ENCODE measurements around the gene SORCS1.

The SORCS1 gene

GRCh38 chr10:106631016-106631702, 533.3 kb downstream of the SORCS1 start:
- DNase-seq (ENCODE audit: low read depth), result no peak
- TF ChIP-seq CTCF (conservative IDR thresholded peaks at IDR 0.05; ENCODE audit: low read depth, low read length), result no peak
- no peak overlapping the region for H3K4me3 ChIP-seq (ENCODE audit: low read length)

GRCh38 chr10:106626371-106626770, 538.1 kb downstream of the SORCS1 start:
- H3K4me3 ChIP-seq (ENCODE audit: low read length), result no peak overlapping the region
- no peak for DNase-seq (ENCODE audit: low read depth)
- no peak for TF ChIP-seq CTCF (conservative IDR thresholded peaks at IDR 0.05; ENCODE audit: low read depth, low read length)

GRCh38 chr10:106625751-106626150, 538.8 kb downstream of the SORCS1 start:
- DNase-seq (ENCODE audit: low read depth), result no peak
- no peak overlapping the region for H3K4me3 ChIP-seq (ENCODE audit: low read length)
- TF ChIP-seq CTCF (conservative IDR thresholded peaks at IDR 0.05; ENCODE audit: low read depth, low read length), result no peak

- no peak for TF ChIP-seq CTCF (conservative IDR thresholded peaks at IDR 0.05; ENCODE audit: low read depth, low read length)
- no peak overlapping the region for H3K4me3 ChIP-seq (ENCODE audit: low read length)
- no peak for DNase-seq (ENCODE audit: low read depth)
Observed at GRCh38 chr10:106619346-106619745, 545.2 kb downstream of the SORCS1 start.

- no peak for TF ChIP-seq CTCF (conservative IDR thresholded peaks at IDR 0.05; ENCODE audit: low read depth, low read length)
- H3K4me3 ChIP-seq (ENCODE audit: low read length), result no peak overlapping the region
- DNase-seq (ENCODE audit: low read depth), result no peak
Observed at GRCh38 chr10:106618646-106619045, 545.9 kb downstream of the SORCS1 start.

GRCh38 chr10:106615081-106615480, 549.4 kb downstream of the SORCS1 start:
- no peak overlapping the region for H3K4me3 ChIP-seq (ENCODE audit: low read length)
- no peak for DNase-seq (ENCODE audit: low read depth)
- no peak for TF ChIP-seq CTCF (conservative IDR thresholded peaks at IDR 0.05; ENCODE audit: low read depth, low read length)

- no peak for TF ChIP-seq CTCF (conservative IDR thresholded peaks at IDR 0.05; ENCODE audit: low read depth, low read length)
- no peak for DNase-seq (ENCODE audit: low read depth)
- no peak overlapping the region for H3K4me3 ChIP-seq (ENCODE audit: low read length)
Observed at GRCh38 chr10:106614293-106614692, 550.2 kb downstream of the SORCS1 start.

All from retinal pigment epithelial cell (primary cell).